PC-3 (cell line): Measurements from ENCODE around the gene EXD3. TPM values are rescaled to one million over a fixed set of nuclear protein-coding genes. Genes with fewer than 3 reads are reported as not detected.

Experiments
- ATAC-seq: fragments of 200-7000 bp; cut with Tn5 transposase; 2 replicates; pipeline ENCODE4 v1.9.1; 2020; ENCODE audit warnings: mild to moderate bottlenecking, moderate library complexity
- BruUV-seq: library from RNA; stranded (reverse); fragments of 400-500 nt; replicated peaks from 2 replicates; lab custom pipeline; 2021; lab: Mats Ljungman, UMichigan
- CTCF ChIA-PET: fragments of 300-600 bp; sonication (Branson Sonifier 250); formaldehyde crosslinking; loops from one replicate; lab custom pipeline; 2022; ENCODE audit warnings: antibody characterized with exemption; lab: Charles Lee
- POLR2A ChIA-PET: fragments of 300-600 bp; sonication (Branson Sonifier 250); formaldehyde crosslinking; loops from one replicate; lab custom pipeline; 2022; ENCODE audit warnings: antibody characterized with exemption; ENCODE audit not compliant: unreplicated experiment; lab: Charles Lee
- DNase-seq: peaks from one replicate; pipeline ENCODE4 v3.0.0-alpha.2; 2015
- H2AFZ ChIP-seq: fragments of 300-600 bp; sonication (generic); 2 replicates; pipeline ENCODE4 v1.6.0; 2016; ENCODE audit warnings: antibody characterized with exemption, low read length
- H3F3A ChIP-seq: fragments of 300-600 bp; sonication (generic); one replicate; pipeline ENCODE4 v1.6.0; 2017; ENCODE audit warnings: antibody characterized with exemption, low read length, control low read depth, mild to moderate bottlenecking; ENCODE audit not compliant: unreplicated experiment
- H3K27ac ChIP-seq: fragments of 300-600 bp; sonication (generic); 2 replicates; pipeline ENCODE4 v1.5.1; 2016; ENCODE audit warnings: mild to moderate bottlenecking, low read length
- H3K27me3 ChIP-seq: fragments of 300-600 bp; sonication (generic); 2 replicates; pipeline ENCODE4 v1.6.1; 2016; ENCODE audit warnings: low read length, mixed read lengths
- H3K36me3 ChIP-seq: fragments of 300-600 bp; sonication (generic); 2 replicates; pipeline ENCODE4 v1.6.1; 2016; ENCODE audit warnings: low read depth, mixed run types, low read length, mixed read lengths
- H3K4me1 ChIP-seq: fragments of 300-600 bp; sonication (generic); 2 replicates; pipeline ENCODE4 v1.5.1; 2016; ENCODE audit warnings: low read length; ENCODE audit not compliant: insufficient read depth
- H3K4me2 ChIP-seq: fragments of 300-600 bp; sonication (generic); 2 replicates; pipeline ENCODE4 v1.6.0; 2016; ENCODE audit warnings: low read length
- H3K4me3 ChIP-seq: fragments of 300-600 bp; sonication (generic); 2 replicates; pipeline ENCODE4 v1.5.1; 2016; ENCODE audit warnings: mild to moderate bottlenecking, low read length, mixed read lengths
- H3K79me2 ChIP-seq: fragments of 300-600 bp; sonication (generic); 2 replicates; pipeline ENCODE4 v1.6.1; 2017; ENCODE audit warnings: low read length, mixed read lengths
- H3K9ac ChIP-seq: fragments of 300-600 bp; sonication (generic); 2 replicates; pipeline ENCODE4 v1.6.0; 2016; ENCODE audit warnings: mild to moderate bottlenecking, low read length
- H3K9me2 ChIP-seq: fragments of 300-600 bp; sonication (generic); replicated peaks from 2 replicates; pipeline ENCODE4 v1.6.1; 2016; ENCODE audit warnings: mixed run types, low read length, mixed read lengths
- H3K9me3 ChIP-seq: fragments of 300-600 bp; sonication (generic); 2 replicates; pipeline ENCODE4 v1.6.1; 2016; ENCODE audit warnings: low read length, mixed read lengths
- H4K20me1 ChIP-seq: fragments of 300-600 bp; sonication (generic); 2 replicates; pipeline ENCODE4 v1.6.1; 2016; ENCODE audit warnings: low read length, mixed read lengths
- CTCF ChIP-seq: fragments of 300-600 bp; sonication (generic); conservative IDR thresholded peaks from 2 replicates; pipeline ENCODE4 v1.5.1; 2017; ENCODE audit warnings: antibody characterized with exemption, low read depth, mild to moderate bottlenecking, low read length
- EZH2 ChIP-seq: fragments of 300-600 bp; sonication (generic); IDR thresholded peaks from one replicate; pipeline ENCODE4 v1.6.1; 2017; ENCODE audit warnings: antibody characterized with exemption, mild to moderate bottlenecking, low read length; ENCODE audit not compliant: unreplicated experiment
- EZH2phosphoT487 ChIP-seq: fragments of 300-600 bp; sonication (generic); IDR thresholded peaks from 2 replicates; pipeline ENCODE4 v1.6.1; 2018; ENCODE audit warnings: mild to moderate bottlenecking, antibody characterized with exemption, low read length, borderline replicate concordance
- intact Hi-C: fragments of 100-400 bp; cut with micrococcal nuclease; formaldehyde crosslinking; loops from 2 replicates; pipeline ENCODE4 v1.9.0; 2023
- total RNA-seq: library from RNA; depleted of rRNA; stranded (reverse); fragments of >200 nt; gene quantifications from 2 replicates; pipeline ENCODE4 v1.2.3, GENCODE V29; 2014

Gene EXD3
- total RNA-seq, 1 experiment from 2014 or later = 1.9 TPM

DNA sequence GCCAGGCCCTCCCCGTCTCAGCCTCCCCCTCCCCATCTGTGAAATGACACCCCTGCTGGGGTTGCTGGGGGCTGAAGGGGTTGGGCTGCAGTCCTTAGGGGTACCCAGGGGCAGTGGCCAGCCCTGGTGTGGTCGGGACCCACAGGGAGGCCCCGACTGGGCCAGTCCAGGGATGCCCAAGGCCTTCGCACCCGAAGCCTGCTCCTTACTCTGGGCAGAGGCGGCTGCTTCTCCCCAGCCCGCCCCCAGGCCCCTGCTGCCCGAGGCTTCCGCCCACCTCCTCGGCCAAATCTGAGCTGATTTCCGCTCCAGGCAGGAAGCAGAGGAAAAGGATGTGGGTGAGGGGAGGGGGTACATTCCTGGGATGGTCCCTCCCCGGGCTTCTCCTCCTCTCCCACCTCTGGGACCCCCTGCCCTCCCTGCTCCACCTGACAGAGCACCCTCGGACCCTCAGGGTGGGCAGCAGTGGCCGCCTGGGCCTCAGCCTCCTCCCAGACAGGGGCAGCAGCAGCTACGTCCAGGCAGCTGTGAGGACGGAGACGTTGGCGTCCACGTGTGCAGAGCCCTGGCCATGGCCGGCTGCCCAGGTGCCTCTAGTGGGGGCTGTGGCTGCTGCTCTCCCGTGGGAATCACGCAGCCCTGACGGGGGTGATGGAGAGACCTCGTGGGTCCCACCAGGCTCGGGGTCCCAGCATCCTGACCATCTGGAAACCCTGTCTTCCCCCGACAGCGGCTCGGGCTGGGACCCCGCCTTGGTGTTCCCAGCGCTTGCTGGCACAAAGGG, 116.7 kb downstream of the EXD3 start:
- Histone ChIP-seq H3K9me3 (no peaks in the 10 kb centered on the region), H3K4me2 (no peak overlapping the region), H3K9ac (no peak overlapping the region), H3K27me3 (no peaks in the 10 kb centered on the region), H4K20me1 (no peaks in the 10 kb centered on the region), H3K27ac (no peak overlapping the region), H3K36me3 (no peaks in the 10 kb centered on the region), H3K9me2 (no peaks in the 10 kb centered on the region), H3K4me1 (peaks cover 19% of the 10 kb centered on the region), H3K4me3 (no peak overlapping the region), H3F3A (no peaks in the 10 kb centered on the region), H2AFZ (no peak overlapping the region), H3K79me2 (no peaks in the 10 kb centered on the region)
- DNase-seq (no peak), ATAC-seq (no peak)
- TF ChIP-seq EZH2 = no peak
- CTCF ChIA-PET = no interaction called here
- POLR2A ChIA-PET = interaction anchor here (0.6 kb wide), 1 partner anchor 103 kb away, joined by 3 read pairs; no protein-coding TSS in a partner anchor
- BruUV-seq = no TSS peak
- intact Hi-C loops = no loop called here

DNA sequence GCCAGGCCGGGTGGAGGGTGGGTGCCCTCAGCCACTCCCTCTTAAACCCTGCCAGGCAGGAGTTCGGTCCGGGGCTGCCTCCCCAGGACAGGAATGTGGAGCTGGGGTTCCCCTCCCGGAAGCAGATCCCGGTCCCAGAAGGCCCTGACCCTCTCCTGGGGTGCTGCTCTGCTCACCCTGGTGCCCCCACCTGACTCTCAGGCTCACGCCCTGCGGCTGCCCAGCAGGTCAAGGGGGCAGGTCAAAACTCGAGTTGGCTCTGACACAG, 117.2 kb downstream of the EXD3 start:
- BruUV-seq = no TSS peak
- Histone ChIP-seq H3F3A (no peaks in the 10 kb centered on the region), H3K9me3 (no peaks in the 10 kb centered on the region), H3K27ac (no peak overlapping the region), H3K4me2 (no peak overlapping the region), H4K20me1 (no peaks in the 10 kb centered on the region), H3K27me3 (no peaks in the 10 kb centered on the region), H3K9ac (no peak overlapping the region), H2AFZ (no peak overlapping the region), H3K4me3 (no peak overlapping the region), H3K4me1 (peaks cover 14% of the 10 kb centered on the region), H3K9me2 (no peaks in the 10 kb centered on the region), H3K36me3 (no peaks in the 10 kb centered on the region), H3K79me2 (peaks cover 3% of the 10 kb centered on the region)
- intact Hi-C loops = no loop called here
- DNase-seq (no peak), ATAC-seq (no peak)
- ChIA-PET POLR2A (interaction anchor here (0.6 kb wide), 1 partner anchor 102 kb away, joined by 3 read pairs; no protein-coding TSS in a partner anchor), CTCF (no interaction called here)
- TF ChIP-seq EZH2 (no peak), EZH2phosphoT487 (no peak), CTCF (no peak)

- ATAC-seq (no peak), DNase-seq (no peak)
- ChIA-PET POLR2A (no interaction called here), CTCF (no interaction called here)
- Histone ChIP-seq H3K79me2 (peaks cover 8% of the 10 kb centered on the region), H3K9me2 (no peaks in the 10 kb centered on the region), H3K9ac (no peak overlapping the region), H2AFZ (no peak overlapping the region), H4K20me1 (peaks cover under 1% of the 10 kb centered on the region; the same call in 1 of the 2 replicates), H3F3A (no peaks in the 10 kb centered on the region), H3K4me1 (peaks cover 8% of the 10 kb centered on the region), H3K27ac (no peak overlapping the region), H3K4me3 (no peak overlapping the region), H3K9me3 (no peaks in the 10 kb centered on the region), H3K27me3 (no peaks in the 10 kb centered on the region), H3K36me3 (no peaks in the 10 kb centered on the region), H3K4me2 (no peak overlapping the region)
- intact Hi-C loops = no loop called here
- TF ChIP-seq EZH2phosphoT487 (no peak), EZH2 (no peak), CTCF (no peak)
- no TSS peak for BruUV-seq
These were observed 117.7 kb downstream of the EXD3 start for GRCh38 chr9:137305060-137305797.
